Gastrocnemius medialis (tissue), 4 donors: ENCODE measurements around the gene SHROOM4. TPM values are rescaled to one million over a fixed set of nuclear protein-coding genes. Genes with fewer than 3 reads are reported as not detected.

Experiments
- ATAC-seq, 2 donors: fragments of 150-250 bp; one replicate each; pipeline ENCODE4 v1.9.1; 2016
- DNase-seq, 2 donors: peaks; one replicate each; pipeline ENCODE4 v3.0.0-alpha.2; 2019
- H3K27ac ChIP-seq, 4 donors: fragments of 200-600 bp; sonication (generic); 1 replicate in 1 of 4; 2 replicates in 3 of 4; pipeline ENCODE4 v1.5.1; 2016 to 2018; ENCODE audit warnings: mild to moderate bottlenecking in 2 of 4, moderate library complexity in 1 of 4
- H3K27me3 ChIP-seq, 3 donors: fragments of 200-600 bp; sonication (generic) in 2 of 3; 1 replicate in 1 of 3; 2 replicates in 2 of 3; pipeline versions ENCODE4 v1.5.1 to v1.6.0; 2016 to 2019; ENCODE audit warnings: mild to moderate bottlenecking in 1 of 3, moderate library complexity in 1 of 3
- H3K36me3 ChIP-seq, 2 donors: fragments of 200-600 bp; sonication (generic) in 1 of 2; one replicate each; pipeline ENCODE4 v1.5.1; 2017 to 2018
- H3K4me1 ChIP-seq, 2 donors: fragments of 200-600 bp; sonication (generic) in 1 of 2; one replicate each; pipeline ENCODE4 v1.5.1; 2016 to 2017; ENCODE audit warnings: mild to moderate bottlenecking in 2 of 2
- H3K4me3 ChIP-seq, 4 donors: fragments of 200-600 bp; sonication (generic) in 3 of 4; 1 replicate in 1 of 4; 2 replicates in 3 of 4; pipeline ENCODE4 v1.5.1; 2016 to 2019; ENCODE audit warnings: mild to moderate bottlenecking in 2 of 4
- H3K9me3 ChIP-seq, 3 donors: fragments of 200-600 bp; sonication (generic) in 2 of 3; 1 replicate in 1 of 3; 2 replicates in 2 of 3; pipeline ENCODE4 v1.5.1; 2016 to 2019
- CTCF ChIP-seq, 5 experiments: fragments of 450-650 bp in 3 of 5; fragments of 200-600 bp in 2 of 5; sonication (generic) in 2 of 5; IDR thresholded peaks in 4 of 5; conservative IDR thresholded peaks in 1 of 5; 1 replicate in 4 of 5; 2 replicates in 1 of 5; pipeline ENCODE4 v1.5.1; 2016 to 2019; ENCODE audit warnings: antibody characterized with exemption in 5 of 5, mild to moderate bottlenecking in 3 of 5, moderate library complexity in 3 of 5
- POLR2A ChIP-seq, 2 donors: fragments of 450-650 bp; IDR thresholded peaks; one replicate each; pipeline ENCODE4 v1.6.1; 2017; ENCODE audit warnings: antibody characterized with exemption in 2 of 2, mild to moderate bottlenecking in 2 of 2, moderate library complexity in 2 of 2
- in situ Hi-C, 4 donors: fragments of 200-750 bp; cut with MboI; loops; one replicate each; pipeline versions ENCODE4 v1.15.0 to v1.8.0; 2017; ENCODE audit warnings: low sequenced_read_pairs in 4 of 4
- intact Hi-C: fragments of 100-400 bp; cut with DNase I; formaldehyde crosslinking; loops from one replicate; pipeline ENCODE4 v1.15.1; 2023; ENCODE audit warnings: low total_unique reads
- total RNA-seq, 4 donors: library from RNA; depleted of rRNA; stranded (reverse); fragments of >200 nt; gene quantifications; one replicate each; pipeline versions ENCODE4 v1.1.0 to v1.2.3, GENCODE V29; 2016

Gene SHROOM4
- total RNA-seq, 4 donors from 2014 or later = 3.8 to 6.1 (median 4.5) TPM

DNA sequence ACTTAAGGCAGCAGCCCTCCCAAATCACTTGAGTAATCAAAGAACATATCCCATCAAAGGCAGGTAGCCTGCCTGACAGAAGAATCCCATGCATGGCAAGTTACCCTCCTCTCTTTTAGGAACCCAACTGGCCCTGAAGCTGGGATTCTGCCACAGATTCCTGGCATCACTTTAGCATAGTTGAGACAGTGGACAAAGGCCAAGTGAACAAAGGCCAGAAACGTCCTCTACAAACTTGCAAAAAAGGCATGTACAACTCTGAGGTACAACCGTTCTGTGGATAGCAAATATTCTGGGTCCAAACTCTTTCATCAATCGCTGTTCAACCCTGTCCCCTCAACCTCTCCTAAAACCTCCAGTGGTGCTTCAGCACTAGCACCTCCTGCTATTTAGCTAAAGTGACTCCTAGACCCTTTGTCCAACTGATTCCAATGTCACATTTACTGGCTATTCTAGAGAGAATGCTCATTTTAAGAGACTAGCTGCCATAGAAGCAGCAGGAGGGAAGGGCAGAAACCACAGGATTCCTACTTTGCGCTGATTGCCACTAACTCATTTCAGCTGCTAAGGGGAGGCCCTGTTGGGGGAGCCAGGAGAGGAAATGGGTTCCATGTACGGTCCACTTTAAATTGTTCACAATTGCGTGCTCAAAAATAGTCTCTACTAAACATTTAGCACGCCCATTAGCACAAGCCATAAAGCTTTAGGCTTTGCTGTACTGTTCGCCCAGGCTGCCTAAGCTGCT lies 105.9 kb downstream of the SHROOM4 start:
- in situ Hi-C loops (no loop called here), intact Hi-C loops (no loop called here)
- Histone ChIP-seq H3K9me3 (no peaks in the 10 kb centered on the region), H3K4me1 (no peaks in the 10 kb centered on the region), H3K27me3 (peaks cover 0 to 6% (median 0%) of the 10 kb centered on the region in 3 donors), H3K36me3 (no peaks in the 10 kb centered on the region), H3K4me3 (no peak overlapping the region), H3K27ac (no peak overlapping the region)
- no peak for ATAC-seq
- TF ChIP-seq POLR2A (IDR thresholded peaks at IDR 0.05) = no peak
- no peak for TF ChIP-seq CTCF (IDR thresholded peaks at IDR 0.05 in 4 of 5, conservative IDR thresholded peaks at IDR 0.05 in 1 of 5)
- no peak for DNase-seq

DNA sequence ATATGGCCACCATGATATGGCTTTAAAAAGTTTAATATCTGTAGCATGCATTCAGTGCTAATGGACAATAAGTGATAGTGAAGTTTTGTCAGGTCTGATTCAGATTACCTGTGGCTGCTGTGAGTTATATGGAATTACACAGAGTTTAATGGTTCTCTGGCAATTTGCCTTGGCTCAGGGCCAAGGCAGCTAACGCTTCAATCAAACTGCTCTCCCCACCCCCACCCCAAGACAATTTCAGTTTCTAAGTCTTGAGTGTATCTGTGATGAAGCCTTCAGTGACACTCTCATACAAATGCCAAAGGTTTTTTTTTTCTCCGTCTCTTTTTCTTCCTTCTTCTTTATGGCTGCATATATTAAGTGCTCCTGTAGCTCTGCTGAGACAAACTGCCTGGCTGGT lies 106.6 kb downstream of the SHROOM4 start:
- Histone ChIP-seq H3K4me1 (no peaks in the 10 kb centered on the region), H3K27me3 (peaks cover 0 to 6% (median 0%) of the 10 kb centered on the region in 3 donors), H3K36me3 (no peaks in the 10 kb centered on the region), H3K4me3 (no peak overlapping the region), H3K9me3 (no peaks in the 10 kb centered on the region), H3K27ac (no peak overlapping the region)
- no peak for DNase-seq
- ATAC-seq = no peak
- intact Hi-C loops = no loop called here
- in situ Hi-C loops = no loop called here
- no peak for TF ChIP-seq POLR2A (IDR thresholded peaks at IDR 0.05)

- Histone ChIP-seq H3K4me1 (no peaks in the 10 kb centered on the region), H3K9me3 (no peaks in the 10 kb centered on the region), H3K27ac (no peak overlapping the region), H3K4me3 (no peak overlapping the region), H3K27me3 (peaks cover 0 to 13% (median 0%) of the 10 kb centered on the region in 3 donors), H3K36me3 (no peaks in the 10 kb centered on the region)
- intact Hi-C loops = no loop called here
- TF ChIP-seq CTCF (IDR thresholded peaks at IDR 0.05 in 4 of 5, conservative IDR thresholded peaks at IDR 0.05 in 1 of 5) = no peak
- no peak for TF ChIP-seq POLR2A (IDR thresholded peaks at IDR 0.05)
- no peak for DNase-seq
- ATAC-seq = no peak
- in situ Hi-C loops = no loop called here
Observed at GRCh38 chrX:50705042-50705441, 109.0 kb downstream of the SHROOM4 start.

DNA sequence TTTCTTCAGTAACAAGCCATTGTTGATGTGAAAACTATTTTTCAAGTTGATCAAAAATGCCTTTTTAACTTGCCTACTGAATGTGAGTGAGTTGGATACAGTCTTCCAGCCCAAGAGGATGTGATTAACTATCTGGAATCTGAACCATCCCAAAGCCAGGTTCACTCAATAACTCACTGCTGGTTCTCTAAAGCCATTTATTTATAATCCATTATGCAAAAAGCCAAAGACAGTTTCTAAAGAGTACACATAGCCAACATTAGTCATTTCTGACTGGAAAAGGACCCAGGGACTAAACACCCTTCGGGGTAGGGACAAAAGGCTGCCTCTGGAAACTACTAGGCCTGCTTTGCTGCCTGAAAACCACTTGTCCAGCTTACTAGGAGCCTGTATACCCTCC lies 109.6 kb downstream of the SHROOM4 start:
- no peak for ATAC-seq
- intact Hi-C loops = no loop called here

GRCh38 chrX:50700921-50701320 lies 113.1 kb downstream of the SHROOM4 start:
- no peak for DNase-seq
- peaks cover 0 to 7% (median 4%) of the 10 kb centered on the region in 3 donors for H3K27me3 ChIP-seq
- in situ Hi-C loops (no loop called here), intact Hi-C loops (no loop called here)
- no peaks in the 10 kb centered on the region for H3K36me3 ChIP-seq
- no peaks in the 10 kb centered on the region for H3K4me1 ChIP-seq
- TF ChIP-seq POLR2A (IDR thresholded peaks at IDR 0.05) (no peak), CTCF (IDR thresholded peaks at IDR 0.05 in 4 of 5, conservative IDR thresholded peaks at IDR 0.05 in 1 of 5) (no peak)
- H3K4me3 ChIP-seq = no peak overlapping the region
- ATAC-seq = no peak
- no peak overlapping the region for H3K27ac ChIP-seq
- H3K9me3 ChIP-seq = no peaks in the 10 kb centered on the region

More for the DNA sequence above, 109.6 kb downstream of the SHROOM4 start:
- Histone ChIP-seq H3K4me3 (no peak overlapping the region), H3K27me3 (peaks cover 0 to 13% (median 0%) of the 10 kb centered on the region in 3 donors), H3K9me3 (no peaks in the 10 kb centered on the region), H3K4me1 (no peaks in the 10 kb centered on the region), H3K36me3 (no peaks in the 10 kb centered on the region), H3K27ac (no peak overlapping the region)
- in situ Hi-C loops = no loop called here
- TF ChIP-seq CTCF (IDR thresholded peaks at IDR 0.05 in 4 of 5, conservative IDR thresholded peaks at IDR 0.05 in 1 of 5) = no peak
- TF ChIP-seq POLR2A (IDR thresholded peaks at IDR 0.05) = no peak
- DNase-seq = no peak
